ENCODE data around the gene EIF2B5.

GRCh38 chr3:184189421-184189820, 54.3 kb downstream of the EIF2B5 start:
- TF ChIP-seq, protein P1, sequence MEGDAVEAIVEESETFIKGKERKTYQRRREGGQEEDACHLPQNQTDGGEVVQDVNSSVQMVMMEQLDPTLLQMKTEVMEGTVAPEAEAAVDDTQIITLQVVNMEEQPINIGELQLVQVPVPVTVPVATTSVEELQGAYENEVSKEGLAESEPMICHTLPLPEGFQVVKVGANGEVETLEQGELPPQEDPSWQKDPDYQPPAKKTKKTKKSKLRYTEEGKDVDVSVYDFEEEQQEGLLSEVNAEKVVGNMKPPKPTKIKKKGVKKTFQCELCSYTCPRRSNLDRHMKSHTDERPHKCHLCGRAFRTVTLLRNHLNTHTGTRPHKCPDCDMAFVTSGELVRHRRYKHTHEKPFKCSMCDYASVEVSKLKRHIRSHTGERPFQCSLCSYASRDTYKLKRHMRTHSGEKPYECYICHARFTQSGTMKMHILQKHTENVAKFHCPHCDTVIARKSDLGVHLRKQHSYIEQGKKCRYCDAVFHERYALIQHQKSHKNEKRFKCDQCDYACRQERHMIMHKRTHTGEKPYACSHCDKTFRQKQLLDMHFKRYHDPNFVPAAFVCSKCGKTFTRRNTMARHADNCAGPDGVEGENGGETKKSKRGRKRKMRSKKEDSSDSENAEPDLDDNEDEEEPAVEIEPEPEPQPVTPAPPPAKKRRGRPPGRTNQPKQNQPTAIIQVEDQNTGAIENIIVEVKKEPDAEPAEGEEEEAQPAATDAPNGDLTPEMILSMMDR (conservative IDR thresholded peaks at IDR 0.05; ENCODE audit: low read length), result no peak
- no peak for TF ChIP-seq EZH2phosphoT487 (IDR thresholded peaks at IDR 0.05; ENCODE audit: borderline replicate concordance, low read depth, low read length)

Data from OCI-LY7 (cell line).